ENCODE results near the gene ADRA2B.
A peak's percentile ranks its signal among the peaks of the same experiment; 100 is the strongest.
"Not testable (repeated sequence)": the region's sequence is repeated elsewhere in the genome, so short reads cannot be mapped to it uniquely, and the experiment has no call there.

Gene ADRA2B

GRCh38 chr2:96150007-96150640, 33.8 kb upstream of the ADRA2B start:
- no peak for DNase-seq (ENCODE audit: low read depth)

GRCh38 chr2:96148410-96149217, 32.2 kb upstream of the ADRA2B start:
- peak; percentile 93 for DNase-seq (ENCODE audit: low read depth)

- no peak for DNase-seq (ENCODE audit: low read depth)
Measured at GRCh38 chr2:96147593-96148201, 31.3 kb upstream of the ADRA2B start.

- DNase-seq (ENCODE audit: low read depth) = no peak
Measured at GRCh38 chr2:96146881-96147592, 30.7 kb upstream of the ADRA2B start.

GRCh38 chr2:96146153-96146880, 29.9 kb upstream of the ADRA2B start:
- DNase-seq (ENCODE audit: low read depth) = peak; percentile 88

GRCh38 chr2:96145848-96146152, 29.4 kb upstream of the ADRA2B start:
- no peak for DNase-seq (ENCODE audit: low read depth)

- peak; percentile 85 for DNase-seq (ENCODE audit: low read depth)
Measured at GRCh38 chr2:96145036-96145847, 28.9 kb upstream of the ADRA2B start, which contains the start of gene DUSP2. Gene DUSP2 (minus strand): TSS chr2:96145440. CDS start chr2:96145354, 86 bp downstream.

- DNase-seq (ENCODE audit: low read depth) = peak; percentile 37
Measured at GRCh38 chr2:96144481-96145035, 28.2 kb upstream of the ADRA2B start.

- no peak for DNase-seq (ENCODE audit: low read depth)
Measured at GRCh38 chr2:96143848-96144480, 27.6 kb upstream of the ADRA2B start.

GRCh38 chr2:96143231-96143847, 27.0 kb upstream of the ADRA2B start:
- DNase-seq (ENCODE audit: low read depth) = peak; percentile 36

GRCh38 chr2:96142217-96143113, 26.1 kb upstream of the ADRA2B start:
- DNase-seq (ENCODE audit: low read depth) = peak; percentile 60

- not testable (repeated sequence) for DNase-seq (ENCODE audit: low read depth)
Measured at GRCh38 chr2:96141624-96141967, 25.2 kb upstream of the ADRA2B start.

- DNase-seq (ENCODE audit: low read depth) = no peak
Measured at GRCh38 chr2:96140941-96141623, 24.7 kb upstream of the ADRA2B start.

GRCh38 chr2:96139181-96139758, 22.9 kb upstream of the ADRA2B start:
- DNase-seq (ENCODE audit: low read depth) = no peak

- peak; percentile 40 for DNase-seq (ENCODE audit: low read depth)
Measured at GRCh38 chr2:96138179-96139145, 22.1 kb upstream of the ADRA2B start, which contains the start of gene ASTL. Gene ASTL (minus strand): TSS chr2:96138502. CDS start chr2:96138436, 66 bp downstream.
